ENCODE data around the gene COLQ.

DNA sequence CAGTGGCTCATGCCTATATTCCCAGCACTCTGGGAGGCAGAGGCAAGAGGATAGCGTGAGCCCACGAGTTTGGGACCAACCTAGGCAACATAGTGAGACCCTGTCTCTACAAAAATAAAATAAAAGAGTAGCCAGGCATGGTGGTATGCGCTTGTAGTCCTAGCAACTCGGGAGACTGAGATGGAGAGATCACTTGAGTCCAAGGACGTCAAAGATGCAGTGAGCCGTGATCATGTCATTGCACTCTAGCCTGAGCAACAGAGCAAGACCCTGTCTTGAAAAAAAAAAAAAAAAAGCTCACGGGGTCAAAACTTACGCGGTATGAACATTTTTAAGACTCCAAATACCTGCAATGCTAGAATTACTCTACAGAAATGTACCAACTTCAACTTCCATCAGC lies 37.1 kb upstream of the COLQ start:
- TF ChIP-seq CTCF (IDR thresholded peaks at IDR 0.05) (no peak), EP300 (IDR thresholded peaks at IDR 0.05) (no peak), POLR2A (IDR thresholded peaks at IDR 0.05) (no peak), POLR2AphosphoS5 (IDR thresholded peaks at IDR 0.05) (no peak)
